WTC11 (cell line): ENCODE data around the gene LIPM.

Source experiments
- CTCF ChIP-seq: fragments of 200-600 bp; IDR thresholded peaks from 2 replicates; pipeline ENCODE4 v1.8.0; 2022; ENCODE audit warnings: antibody characterized with exemption
- FOXP1 ChIP-seq: sonication (generic); formaldehyde crosslinking; IDR thresholded peaks from 2 replicates; pipeline ENCODE4 v1.8.0; 2022; ENCODE audit warnings: missing genetic modification reagents, mild to moderate bottlenecking, moderate library complexity, borderline replicate concordance
- ZNF263 ChIP-seq: sonication (generic); formaldehyde crosslinking; IDR thresholded peaks from 2 replicates; pipeline ENCODE4 v1.8.1; 2022; ENCODE audit warnings: low read depth, mild to moderate bottlenecking, moderate library complexity, missing genetic modification reagents
- TF ChIP-seq, protein P1 (sequence below): fragments of 250-450 bp; sonication (Bioruptor Pico); IDR thresholded peaks from 2 replicates; pipeline ENCODE4 v1.8.0; 2021; ENCODE audit warnings: mild to moderate bottlenecking
- TF ChIP-seq, protein P2 (sequence below): sonication (generic); formaldehyde crosslinking; IDR thresholded peaks from 2 replicates; pipeline ENCODE4 v1.8.1; 2023; ENCODE audit warnings: mild to moderate bottlenecking, missing genetic modification reagents

DNA sequence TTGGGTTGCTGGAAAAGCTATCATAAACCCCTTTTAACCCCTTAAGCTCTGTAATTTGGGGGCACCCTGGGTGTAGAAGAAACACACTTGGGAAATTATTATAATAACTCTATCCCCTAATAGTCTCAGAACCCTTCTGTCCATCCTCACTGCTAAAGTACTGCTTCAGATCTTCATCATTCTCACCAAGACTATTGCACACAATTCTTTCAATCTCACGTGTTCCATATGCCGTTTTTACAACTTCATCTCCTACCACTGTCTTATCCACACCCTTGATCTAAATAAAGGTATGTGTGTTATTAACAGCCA lies 33.3 kb downstream of the LIPM start:
- TF ChIP-seq, protein P1, sequence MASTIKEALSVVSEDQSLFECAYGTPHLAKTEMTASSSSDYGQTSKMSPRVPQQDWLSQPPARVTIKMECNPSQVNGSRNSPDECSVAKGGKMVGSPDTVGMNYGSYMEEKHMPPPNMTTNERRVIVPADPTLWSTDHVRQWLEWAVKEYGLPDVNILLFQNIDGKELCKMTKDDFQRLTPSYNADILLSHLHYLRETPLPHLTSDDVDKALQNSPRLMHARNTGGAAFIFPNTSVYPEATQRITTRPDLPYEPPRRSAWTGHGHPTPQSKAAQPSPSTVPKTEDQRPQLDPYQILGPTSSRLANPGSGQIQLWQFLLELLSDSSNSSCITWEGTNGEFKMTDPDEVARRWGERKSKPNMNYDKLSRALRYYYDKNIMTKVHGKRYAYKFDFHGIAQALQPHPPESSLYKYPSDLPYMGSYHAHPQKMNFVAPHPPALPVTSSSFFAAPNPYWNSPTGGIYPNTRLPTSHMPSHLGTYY (CRISPR knock-in tag), result no peak
- TF ChIP-seq CTCF (no peak), ZNF263 (no peak), FOXP1 (no peak)
- TF ChIP-seq, protein P2, sequence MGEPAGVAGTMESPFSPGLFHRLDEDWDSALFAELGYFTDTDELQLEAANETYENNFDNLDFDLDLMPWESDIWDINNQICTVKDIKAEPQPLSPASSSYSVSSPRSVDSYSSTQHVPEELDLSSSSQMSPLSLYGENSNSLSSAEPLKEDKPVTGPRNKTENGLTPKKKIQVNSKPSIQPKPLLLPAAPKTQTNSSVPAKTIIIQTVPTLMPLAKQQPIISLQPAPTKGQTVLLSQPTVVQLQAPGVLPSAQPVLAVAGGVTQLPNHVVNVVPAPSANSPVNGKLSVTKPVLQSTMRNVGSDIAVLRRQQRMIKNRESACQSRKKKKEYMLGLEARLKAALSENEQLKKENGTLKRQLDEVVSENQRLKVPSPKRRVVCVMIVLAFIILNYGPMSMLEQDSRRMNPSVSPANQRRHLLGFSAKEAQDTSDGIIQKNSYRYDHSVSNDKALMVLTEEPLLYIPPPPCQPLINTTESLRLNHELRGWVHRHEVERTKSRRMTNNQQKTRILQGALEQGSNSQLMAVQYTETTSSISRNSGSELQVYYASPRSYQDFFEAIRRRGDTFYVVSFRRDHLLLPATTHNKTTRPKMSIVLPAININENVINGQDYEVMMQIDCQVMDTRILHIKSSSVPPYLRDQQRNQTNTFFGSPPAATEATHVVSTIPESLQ, result no peak
